ENCODE results near the gene ASB4.
"Not testable (repeated sequence)": the region's sequence is repeated elsewhere in the genome, so short reads cannot be mapped to it uniquely, and the experiment has no call there.

The ASB4 gene

GRCh38 chr7:95485391-95486123, at the start of gene ASB4:
TSS of gene ASB4 (plus strand) at chr7:95485943. CDS start at chr7:95485972, 29 bp downstream.
- DNase-seq = no peak

GRCh38 chr7:95436407-95436806, 49.3 kb upstream of the ASB4 start:
- no peak for DNase-seq

GRCh38 chr7:95440394-95441038, 45.2 kb upstream of the ASB4 start:
- DNase-seq = no peak

GRCh38 chr7:95441042-95441823, 44.5 kb upstream of the ASB4 start:
- DNase-seq = no peak

GRCh38 chr7:95444796-95445195, 40.9 kb upstream of the ASB4 start:
- no peak for DNase-seq

- no peak for DNase-seq
Measured at GRCh38 chr7:95446618-95447017, 39.1 kb upstream of the ASB4 start.

GRCh38 chr7:95454438-95455045, 31.2 kb upstream of the ASB4 start:
- DNase-seq = no peak

GRCh38 chr7:95457947-95458346, 27.8 kb upstream of the ASB4 start:
- no peak for DNase-seq

- DNase-seq = not testable (repeated sequence)
Measured at GRCh38 chr7:95460653-95461052, 25.1 kb upstream of the ASB4 start.

- DNase-seq = no peak
Measured at GRCh38 chr7:95467912-95468607, 17.7 kb upstream of the ASB4 start.

GRCh38 chr7:95469187-95469586, 16.6 kb upstream of the ASB4 start:
- no peak for DNase-seq

- no peak for DNase-seq
Measured at GRCh38 chr7:95469848-95470247, 15.9 kb upstream of the ASB4 start.

GRCh38 chr7:95470452-95470851, 15.3 kb upstream of the ASB4 start:
- DNase-seq = peak in 1 of 2 donors; percentile 4

GRCh38 chr7:95471071-95471470, 14.7 kb upstream of the ASB4 start:
- DNase-seq = no peak

GRCh38 chr7:95472581-95473161, 13.1 kb upstream of the ASB4 start:
- no peak for DNase-seq

- DNase-seq = no peak
Measured at GRCh38 chr7:95473276-95473985, 12.3 kb upstream of the ASB4 start.

- DNase-seq = no peak
Measured at GRCh38 chr7:95476072-95476847, 9.5 kb upstream of the ASB4 start.

GRCh38 chr7:95476904-95477594, 8.7 kb upstream of the ASB4 start:
- DNase-seq = peak in 1 of 2 donors; percentile 5

- no peak for DNase-seq
Measured at GRCh38 chr7:95478272-95479037, 7.3 kb upstream of the ASB4 start.
